HG03108 (cell line): ENCODE data around the gene EEFSEC.

Experiments used
- ATAC-seq: cut with Tn5 transposase; IDR thresholded peaks from one replicate; pipeline ENCODE4 v1.9.1; 2021; ENCODE audit warnings: moderate library complexity; ENCODE audit not compliant: unreplicated experiment

Gene EEFSEC

DNA sequence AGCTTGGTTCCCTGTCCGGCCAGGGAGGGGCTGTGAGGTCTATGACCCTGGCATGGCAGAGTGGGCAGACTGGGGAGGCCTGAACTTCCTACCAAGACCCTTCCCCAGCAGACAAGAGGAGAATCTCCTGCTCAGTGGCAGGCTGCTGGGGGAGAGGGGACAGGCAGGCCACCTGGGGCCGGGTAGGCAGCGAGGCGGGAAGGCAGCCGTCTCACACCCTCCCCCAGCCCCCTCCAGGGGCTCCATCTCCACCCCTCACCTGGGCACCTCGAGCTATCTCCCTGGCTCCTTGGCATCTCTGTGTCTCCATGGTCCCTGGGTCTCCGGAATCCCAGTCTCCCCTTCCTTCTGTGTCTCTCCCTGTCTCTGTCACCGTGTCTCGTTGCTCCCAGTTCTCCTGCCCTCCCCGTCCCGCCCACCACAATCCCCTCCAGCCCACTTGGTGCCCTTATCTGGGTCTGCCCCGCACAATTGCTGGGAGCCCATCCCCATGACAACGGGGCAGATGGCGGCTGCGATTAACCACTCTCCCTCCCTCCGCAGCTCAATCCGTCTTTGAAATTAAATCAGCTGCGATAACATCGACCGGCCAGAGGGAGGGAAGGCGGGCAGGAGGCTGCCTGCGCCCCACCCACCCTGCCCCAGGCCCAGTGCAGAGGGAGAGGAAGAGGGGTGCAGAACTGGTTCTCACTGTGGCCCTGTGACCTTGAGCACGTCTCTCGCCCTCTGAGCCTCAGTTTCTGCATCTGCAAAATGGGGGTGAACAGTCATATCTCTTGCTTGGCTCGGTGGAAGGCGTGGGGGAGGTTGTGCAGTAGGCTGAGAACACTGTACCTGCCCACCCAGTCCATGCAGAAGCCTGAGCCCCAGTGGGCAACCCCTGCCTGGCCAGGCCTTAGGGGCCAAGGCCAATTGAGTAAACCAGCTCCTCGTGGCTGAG lies 303.8 kb downstream of the EEFSEC start:
- no peak for ATAC-seq

DNA sequence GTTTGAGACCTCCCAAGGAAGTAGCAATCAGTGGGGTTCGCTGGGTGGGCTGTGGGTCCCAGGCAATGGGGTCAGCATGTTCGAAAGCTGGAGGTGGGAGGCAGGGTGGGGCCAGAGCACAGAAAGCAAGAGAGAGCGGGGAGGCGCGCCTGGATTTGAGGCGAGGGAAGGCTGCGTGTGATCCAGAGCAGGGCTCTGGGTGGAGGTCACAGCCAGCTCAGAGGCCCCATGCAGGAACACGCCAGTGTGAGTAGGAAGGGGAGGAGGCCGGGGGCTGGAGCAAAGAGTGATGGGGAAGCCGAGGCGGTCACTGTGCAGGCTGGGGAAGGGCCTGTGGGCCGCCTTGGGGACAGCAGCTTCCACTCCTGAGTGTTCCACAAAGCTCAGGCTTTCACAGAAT lies 304.7 kb downstream of the EEFSEC start:
- ATAC-seq = no peak
